Peyer's patch (tissue), 4 donors: Measurements from ENCODE around the gene SCML2.
"Not testable (repeated sequence)": the region's sequence is repeated elsewhere in the genome, so short reads cannot be mapped to it uniquely, and the experiment has no call there.

Experiments
- POLR2A ChIP-seq, 2 donors: fragments of 450-650 bp; IDR thresholded peaks; one replicate each; pipeline ENCODE4 v1.5.1; 2017; ENCODE audit warnings: antibody characterized with exemption in 2 of 2, mild to moderate bottlenecking in 2 of 2, moderate library complexity in 2 of 2
- TF ChIP-seq, protein P1 (sequence below), 6 experiments: fragments of 450-650 bp in 4 of 6; fragments of 200-600 bp in 2 of 6; sonication (generic) in 1 of 6; IDR thresholded peaks; one replicate each; pipeline ENCODE4 v1.5.1; 2017 to 2019; ENCODE audit warnings: antibody characterized with exemption in 6 of 6, mild to moderate bottlenecking in 3 of 6, moderate library complexity in 1 of 6

- TF ChIP-seq, protein P1, sequence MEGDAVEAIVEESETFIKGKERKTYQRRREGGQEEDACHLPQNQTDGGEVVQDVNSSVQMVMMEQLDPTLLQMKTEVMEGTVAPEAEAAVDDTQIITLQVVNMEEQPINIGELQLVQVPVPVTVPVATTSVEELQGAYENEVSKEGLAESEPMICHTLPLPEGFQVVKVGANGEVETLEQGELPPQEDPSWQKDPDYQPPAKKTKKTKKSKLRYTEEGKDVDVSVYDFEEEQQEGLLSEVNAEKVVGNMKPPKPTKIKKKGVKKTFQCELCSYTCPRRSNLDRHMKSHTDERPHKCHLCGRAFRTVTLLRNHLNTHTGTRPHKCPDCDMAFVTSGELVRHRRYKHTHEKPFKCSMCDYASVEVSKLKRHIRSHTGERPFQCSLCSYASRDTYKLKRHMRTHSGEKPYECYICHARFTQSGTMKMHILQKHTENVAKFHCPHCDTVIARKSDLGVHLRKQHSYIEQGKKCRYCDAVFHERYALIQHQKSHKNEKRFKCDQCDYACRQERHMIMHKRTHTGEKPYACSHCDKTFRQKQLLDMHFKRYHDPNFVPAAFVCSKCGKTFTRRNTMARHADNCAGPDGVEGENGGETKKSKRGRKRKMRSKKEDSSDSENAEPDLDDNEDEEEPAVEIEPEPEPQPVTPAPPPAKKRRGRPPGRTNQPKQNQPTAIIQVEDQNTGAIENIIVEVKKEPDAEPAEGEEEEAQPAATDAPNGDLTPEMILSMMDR (IDR thresholded peaks at IDR 0.05): not testable (repeated sequence)
- not testable (repeated sequence) for TF ChIP-seq POLR2A (IDR thresholded peaks at IDR 0.05)
Measured at GRCh38 chrX:18375131-18375805, 20.8 kb upstream of the SCML2 start.
